C4-2B (cell line): ENCODE data around the gene MAB21L3.

Source experiments
- H3K27ac ChIP-seq: fragments of 450-650 bp; 2 replicates; pipeline ENCODE4 v1.5.1; 2017
- ZFX ChIP-seq: fragments of 450-650 bp; IDR thresholded peaks from 2 replicates; pipeline ENCODE4 v1.6.1; 2017
- TF ChIP-seq, protein P1 (sequence below): fragments of 450-650 bp; conservative IDR thresholded peaks from 2 replicates; pipeline ENCODE4 v1.5.1; 2017; ENCODE audit warnings: mild to moderate bottlenecking

The MAB21L3 gene

DNA sequence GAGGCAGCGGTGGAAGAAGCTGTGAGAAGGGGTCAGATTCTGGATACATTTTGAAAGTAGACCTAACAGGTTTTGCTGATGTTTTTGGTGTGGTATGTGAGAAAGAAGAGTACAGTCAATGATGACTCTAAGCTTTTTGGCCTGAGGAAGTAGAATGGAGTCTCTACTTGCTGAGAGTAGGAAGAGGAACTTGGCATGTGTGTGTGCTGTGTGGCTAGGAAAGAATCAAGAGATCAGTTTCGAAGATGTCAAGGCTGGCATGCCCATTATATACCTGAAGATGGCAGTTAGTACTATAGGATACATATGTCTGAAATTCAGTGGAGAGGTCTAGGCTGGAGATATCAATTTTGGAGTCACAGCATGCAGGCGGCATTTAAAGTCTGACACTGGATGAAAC lies 64.4 kb downstream of the MAB21L3 start:
- H3K27ac ChIP-seq, result no peak overlapping the region; the same call in 1 of the 2 replicates
- TF ChIP-seq, protein P1, sequence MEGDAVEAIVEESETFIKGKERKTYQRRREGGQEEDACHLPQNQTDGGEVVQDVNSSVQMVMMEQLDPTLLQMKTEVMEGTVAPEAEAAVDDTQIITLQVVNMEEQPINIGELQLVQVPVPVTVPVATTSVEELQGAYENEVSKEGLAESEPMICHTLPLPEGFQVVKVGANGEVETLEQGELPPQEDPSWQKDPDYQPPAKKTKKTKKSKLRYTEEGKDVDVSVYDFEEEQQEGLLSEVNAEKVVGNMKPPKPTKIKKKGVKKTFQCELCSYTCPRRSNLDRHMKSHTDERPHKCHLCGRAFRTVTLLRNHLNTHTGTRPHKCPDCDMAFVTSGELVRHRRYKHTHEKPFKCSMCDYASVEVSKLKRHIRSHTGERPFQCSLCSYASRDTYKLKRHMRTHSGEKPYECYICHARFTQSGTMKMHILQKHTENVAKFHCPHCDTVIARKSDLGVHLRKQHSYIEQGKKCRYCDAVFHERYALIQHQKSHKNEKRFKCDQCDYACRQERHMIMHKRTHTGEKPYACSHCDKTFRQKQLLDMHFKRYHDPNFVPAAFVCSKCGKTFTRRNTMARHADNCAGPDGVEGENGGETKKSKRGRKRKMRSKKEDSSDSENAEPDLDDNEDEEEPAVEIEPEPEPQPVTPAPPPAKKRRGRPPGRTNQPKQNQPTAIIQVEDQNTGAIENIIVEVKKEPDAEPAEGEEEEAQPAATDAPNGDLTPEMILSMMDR, result no peak
- no peak for TF ChIP-seq ZFX

DNA sequence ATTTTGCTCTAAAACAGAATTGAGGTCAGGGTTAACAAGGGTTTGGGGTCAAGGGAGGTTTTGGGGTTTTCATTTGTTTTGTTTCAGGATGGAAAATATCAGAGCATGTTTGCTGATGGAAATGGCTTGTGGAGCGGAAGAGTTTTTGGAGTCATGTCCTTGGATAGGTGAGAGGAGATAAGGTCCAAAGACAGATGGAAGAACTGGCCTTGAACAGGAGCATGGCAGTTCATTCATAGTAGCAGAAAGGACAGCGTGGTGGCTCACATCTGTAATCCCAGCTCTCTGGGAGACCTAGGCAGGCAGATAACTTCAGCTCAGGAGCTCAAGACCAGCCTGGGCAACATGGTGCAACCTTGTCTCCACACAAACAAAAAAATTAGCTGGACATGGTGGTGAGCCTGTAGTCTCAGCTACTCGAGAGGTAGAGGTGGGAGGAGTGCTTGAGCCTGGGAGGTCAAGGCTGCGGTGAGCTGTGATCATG lies 65.1 kb downstream of the MAB21L3 start:
- TF ChIP-seq, protein P1, result no peak
- no peak overlapping the region for H3K27ac ChIP-seq

DNA sequence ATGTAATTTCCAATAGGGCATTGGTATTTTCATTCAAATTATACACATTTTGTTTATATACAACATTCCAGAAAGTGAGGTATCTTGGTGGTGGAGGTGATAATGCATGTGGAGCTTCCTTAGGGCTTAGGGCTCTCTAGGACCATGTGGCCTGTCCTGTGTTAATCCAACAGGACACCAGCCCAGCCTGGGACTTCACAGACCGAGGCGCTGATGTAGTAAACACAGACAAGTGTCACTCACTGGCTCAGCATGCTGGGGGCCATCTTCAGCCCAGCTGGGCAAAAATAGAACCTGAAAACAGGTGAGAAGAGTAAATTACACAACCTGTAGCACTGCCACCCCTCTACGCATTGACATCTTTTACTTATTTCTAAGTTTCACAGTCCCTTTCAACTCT lies 66.7 kb downstream of the MAB21L3 start:
- no peak for TF ChIP-seq ZFX
- TF ChIP-seq, protein P1, result no peak
- peak overlapping the region; percentile 74 for H3K27ac ChIP-seq

DNA sequence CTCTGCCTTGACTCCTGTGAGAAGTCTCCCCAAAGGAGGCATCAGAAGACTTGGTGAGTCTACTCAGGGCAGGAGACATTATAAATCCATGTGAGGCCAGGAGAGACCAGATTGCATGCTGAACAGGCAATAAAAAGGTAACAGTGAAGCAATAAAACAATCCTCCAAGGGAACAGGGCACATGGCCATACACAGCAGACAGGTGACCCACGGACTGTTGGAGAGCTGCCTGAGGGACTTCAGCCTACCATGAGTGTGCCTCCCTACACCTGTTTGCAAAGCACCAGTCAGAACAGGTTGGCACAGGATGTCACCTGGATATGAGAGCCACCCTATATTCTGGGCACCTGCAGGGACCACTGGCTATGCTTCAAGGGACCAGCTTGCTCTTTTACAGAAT lies 67.6 kb downstream of the MAB21L3 start:
- TF ChIP-seq ZFX, result no peak
- TF ChIP-seq, protein P1, result no peak
- peak overlapping the region; percentile 74 for H3K27ac ChIP-seq

DNA sequence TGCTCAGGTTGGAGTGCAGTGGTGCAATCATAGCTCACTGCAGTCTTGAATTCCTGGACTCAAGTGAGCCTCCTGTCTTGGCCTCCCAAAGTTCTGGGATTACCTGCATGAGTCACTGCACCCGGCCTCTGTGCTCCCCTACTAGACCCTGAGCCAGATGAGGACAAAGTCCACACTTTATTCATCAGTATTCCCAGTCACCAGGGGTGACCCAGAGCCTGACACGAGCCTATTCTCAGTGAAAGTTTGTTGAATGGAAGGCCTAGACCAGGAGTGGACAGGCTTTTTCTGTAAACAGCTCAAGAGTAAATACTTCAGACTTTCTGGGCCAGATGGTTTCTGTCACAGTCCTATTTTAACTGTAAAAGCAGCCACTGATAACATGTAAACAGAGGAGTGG lies 68.2 kb downstream of the MAB21L3 start:
- peak overlapping the region; percentile 74 for H3K27ac ChIP-seq
- TF ChIP-seq, protein P1, result no peak
- no peak for TF ChIP-seq ZFX

DNA sequence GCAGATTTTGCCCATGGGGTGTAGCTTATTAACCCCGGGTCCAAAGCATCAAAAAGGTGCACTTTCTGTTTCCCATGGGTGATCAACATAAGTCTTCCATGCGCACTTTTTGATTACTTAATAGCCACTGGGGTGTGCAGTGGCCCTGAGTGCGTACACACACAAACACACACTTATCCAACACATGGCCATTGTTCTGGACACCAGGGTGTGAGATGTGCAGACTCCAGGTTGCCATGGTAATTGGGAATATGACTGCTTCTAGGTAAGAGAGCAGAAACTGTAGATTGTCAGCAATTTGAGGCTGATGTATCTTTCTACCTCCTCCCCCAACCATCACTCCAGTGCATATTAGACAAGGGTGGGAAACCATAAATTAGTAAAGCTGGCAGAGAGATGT lies 68.8 kb downstream of the MAB21L3 start:
- H3K27ac ChIP-seq, result peak overlapping the region; percentile 74; the same call in 1 of the 2 replicates
- no peak for TF ChIP-seq ZFX
- TF ChIP-seq, protein P1, result no peak

DNA sequence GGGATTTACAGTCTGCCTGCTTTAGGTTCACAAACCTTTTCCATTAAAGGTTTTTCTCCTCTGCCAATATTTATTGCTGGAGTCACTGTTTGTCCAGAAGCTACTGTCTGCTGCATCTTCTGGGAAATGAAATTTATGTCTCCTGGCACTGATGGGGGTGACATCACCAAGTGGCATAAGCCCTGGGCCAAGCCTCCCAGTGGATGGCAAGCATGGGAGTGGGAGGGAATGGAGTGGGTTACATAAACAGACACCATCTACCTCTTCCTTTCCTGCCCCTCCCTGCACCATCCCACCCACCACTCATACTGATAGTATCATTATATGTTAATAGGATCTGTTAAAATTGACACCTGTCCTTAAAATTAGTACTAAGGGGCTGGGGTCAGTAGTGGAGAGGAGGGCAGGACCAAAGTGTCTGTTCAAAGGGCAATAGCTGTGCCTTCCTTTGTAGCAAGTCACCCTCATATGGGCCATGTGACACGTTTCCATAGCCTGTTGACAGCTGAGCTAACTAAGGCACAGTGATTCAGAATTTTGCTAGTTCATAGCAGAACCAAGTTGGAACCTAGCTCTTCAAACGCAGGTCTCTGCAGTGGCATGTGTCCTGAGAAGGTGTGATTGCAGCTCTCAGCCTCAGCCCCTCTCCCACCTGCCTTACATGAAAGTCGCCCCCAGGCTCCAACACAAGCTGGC lies 71.0 kb downstream of the MAB21L3 start:
- H3K27ac ChIP-seq, result no peak overlapping the region
- no peak for TF ChIP-seq ZFX
- TF ChIP-seq, protein P1, result no peak
